Measurements from ENCODE around the gene VGF.

GRCh38 chr7:101174322-101174854 lies 9.0 kb upstream of the VGF start:
- TF ChIP-seq CTCF (IDR thresholded peaks at IDR 0.05), result no peak
- TF ChIP-seq POLR2A (IDR thresholded peaks at IDR 0.05), result no peak
